GM19463 (cell line): ENCODE measurements around the gene PPP1R11.
"Not testable (repeated sequence)": the region's sequence is repeated elsewhere in the genome, so short reads cannot be mapped to it uniquely, and the experiment has no call there.

Experiments used
- ATAC-seq: cut with Tn5 transposase; IDR thresholded peaks from one replicate; pipeline ENCODE4 v1.9.1; 2021; ENCODE audit warnings: mild to moderate bottlenecking, moderate library complexity; ENCODE audit not compliant: unreplicated experiment

The PPP1R11 gene

DNA sequence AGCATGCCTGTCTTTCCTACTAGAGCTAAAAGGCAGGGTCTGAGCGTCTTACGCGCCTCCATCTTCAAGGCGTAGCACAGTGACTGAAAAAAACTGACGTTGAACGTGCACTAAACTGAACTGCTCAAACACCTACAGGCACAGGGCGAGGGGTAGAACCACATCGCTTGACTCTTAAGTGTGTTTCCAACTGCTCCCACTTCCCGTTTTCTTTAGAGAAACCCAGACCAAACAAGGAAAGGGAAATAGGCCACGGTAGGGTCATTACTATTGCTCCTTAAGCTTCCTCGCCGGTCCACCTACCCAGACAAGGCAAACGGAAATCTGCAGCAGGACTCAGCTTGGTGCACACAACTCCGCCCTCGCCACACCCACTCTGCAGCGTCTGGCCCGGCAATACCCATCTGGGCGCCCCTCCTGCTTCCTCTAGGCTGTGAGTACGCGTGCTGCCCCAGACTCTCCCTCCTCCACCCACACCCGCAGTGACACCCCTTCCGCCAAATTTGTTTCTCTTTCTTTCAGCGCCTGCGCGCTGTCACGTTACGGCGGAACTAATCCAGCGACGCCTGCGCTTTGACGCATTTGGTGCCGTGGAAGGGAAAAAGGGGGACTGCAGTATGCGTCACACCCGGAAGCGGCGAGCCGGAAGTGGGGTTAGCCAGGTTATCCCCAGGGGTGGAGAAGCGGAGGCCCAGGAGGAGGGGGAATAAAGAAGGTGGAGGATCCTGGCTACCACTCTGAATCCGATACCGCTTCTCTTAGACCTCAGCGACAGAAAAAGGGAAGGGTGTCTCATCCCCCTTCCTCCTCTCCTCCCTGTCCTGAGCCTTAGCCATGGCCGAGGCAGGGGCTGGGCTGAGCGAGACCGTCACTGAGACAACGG is at the start of gene PPP1R11:
TSS of gene PPP1R11 (plus strand) at position 622 of the 883 bp plus-strand sequence. CDS start at position 835, 213 bp downstream.
- ATAC-seq, result peak; percentile 97

- ATAC-seq, result no peak
Measured at GRCh38 chr6:30019819-30020218, 47.2 kb upstream of the PPP1R11 start.

- no peak for ATAC-seq
Measured at GRCh38 chr6:30020626-30021025, 46.4 kb upstream of the PPP1R11 start.

DNA sequence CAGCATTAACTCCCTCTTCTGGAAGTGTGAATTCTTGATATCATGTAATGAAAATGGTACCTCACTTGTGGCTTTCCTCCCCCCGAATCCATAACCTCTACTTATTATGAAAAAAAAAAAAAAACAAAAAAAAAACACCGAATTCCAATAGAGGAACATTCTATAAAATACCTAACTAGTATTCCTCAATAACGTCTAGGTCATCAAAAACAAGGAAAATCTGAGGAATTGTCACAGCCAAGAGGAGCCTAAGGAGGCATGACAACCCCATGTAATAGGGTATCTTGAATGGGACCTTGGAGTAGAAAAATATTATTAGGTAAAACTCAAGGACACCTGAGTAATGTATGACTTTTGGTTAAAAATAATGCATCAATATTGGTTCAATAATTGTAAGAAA is 44.8 kb upstream of the PPP1R11 start:
- no peak for ATAC-seq

DNA sequence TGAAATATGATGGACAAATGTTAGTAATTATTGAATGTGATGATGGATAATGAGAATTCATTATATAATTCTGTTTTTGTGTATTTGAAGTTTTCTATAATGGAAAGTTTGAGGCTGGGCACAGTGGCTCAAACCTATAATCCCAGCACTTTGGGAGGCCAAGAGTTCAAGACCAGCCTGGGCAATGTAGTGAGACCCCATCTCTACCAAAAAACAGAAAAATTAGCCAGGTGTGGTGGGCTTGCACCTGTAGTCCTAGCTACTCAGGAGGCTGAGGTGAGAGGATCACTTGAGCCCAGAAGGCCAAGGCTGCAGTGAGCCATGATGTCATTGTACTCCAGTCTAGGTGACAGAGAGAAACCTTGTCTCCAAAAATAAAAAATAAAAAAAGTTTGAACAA is 44.3 kb upstream of the PPP1R11 start:
- not testable (repeated sequence) for ATAC-seq

GRCh38 chr6:30025186-30025585 is 41.8 kb upstream of the PPP1R11 start:
- no peak for ATAC-seq

DNA sequence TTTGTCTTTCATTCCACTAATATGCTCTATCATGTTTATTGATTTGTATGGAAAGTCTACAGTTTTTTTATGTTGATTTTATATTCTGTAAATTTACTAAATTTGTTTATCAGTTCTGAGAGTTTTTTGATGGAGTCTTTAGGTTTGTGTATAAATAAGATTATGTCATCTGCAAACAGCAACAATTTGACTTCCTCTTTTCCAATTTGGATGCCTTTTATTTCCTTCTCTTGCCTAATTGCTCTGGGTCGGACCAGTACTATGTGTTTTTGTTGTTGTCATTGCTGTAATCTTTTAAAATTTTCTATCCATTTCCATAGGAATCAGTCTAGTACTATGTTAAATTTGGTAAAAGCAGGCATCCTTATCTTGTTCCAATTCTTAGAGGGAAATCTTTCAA is 37.4 kb upstream of the PPP1R11 start:
- no peak for ATAC-seq

GRCh38 chr6:30031381-30031780 is 35.6 kb upstream of the PPP1R11 start:
- ATAC-seq, result no peak

GRCh38 chr6:30033440-30033839 is 33.6 kb upstream of the PPP1R11 start:
- not testable (repeated sequence) for ATAC-seq

- no peak for ATAC-seq
Measured at GRCh38 chr6:30035784-30036183, 31.2 kb upstream of the PPP1R11 start.

DNA sequence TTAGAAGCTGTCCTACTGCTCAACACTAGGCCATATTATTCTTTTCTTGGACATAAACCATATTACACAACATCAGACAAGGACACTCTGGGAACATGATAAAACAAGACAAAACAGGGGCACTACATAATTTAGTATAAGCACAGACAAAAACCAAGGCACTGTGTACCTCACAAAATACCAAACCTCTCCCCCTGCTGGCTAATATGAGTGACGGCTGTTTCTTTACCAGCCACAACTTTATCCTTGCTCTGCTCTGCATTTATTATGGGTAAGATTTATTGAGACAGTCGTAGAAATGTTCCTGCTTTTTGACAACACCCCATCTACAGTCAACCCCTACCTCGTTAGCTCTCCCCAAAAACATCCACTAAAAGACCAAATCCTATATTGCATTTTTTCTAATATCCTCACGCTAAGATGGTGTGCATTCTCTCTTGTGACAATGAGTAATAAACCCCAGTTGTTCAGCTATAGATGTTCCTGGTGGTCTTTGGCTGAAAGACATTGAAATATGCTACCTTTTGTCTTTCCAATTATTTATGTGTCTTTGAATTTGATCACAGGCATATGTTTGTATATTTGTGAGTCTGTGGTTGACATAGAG is 29.7 kb upstream of the PPP1R11 start:
- no peak for ATAC-seq

- ATAC-seq, result no peak
Measured at GRCh38 chr6:30041221-30041620, 25.8 kb upstream of the PPP1R11 start.

DNA sequence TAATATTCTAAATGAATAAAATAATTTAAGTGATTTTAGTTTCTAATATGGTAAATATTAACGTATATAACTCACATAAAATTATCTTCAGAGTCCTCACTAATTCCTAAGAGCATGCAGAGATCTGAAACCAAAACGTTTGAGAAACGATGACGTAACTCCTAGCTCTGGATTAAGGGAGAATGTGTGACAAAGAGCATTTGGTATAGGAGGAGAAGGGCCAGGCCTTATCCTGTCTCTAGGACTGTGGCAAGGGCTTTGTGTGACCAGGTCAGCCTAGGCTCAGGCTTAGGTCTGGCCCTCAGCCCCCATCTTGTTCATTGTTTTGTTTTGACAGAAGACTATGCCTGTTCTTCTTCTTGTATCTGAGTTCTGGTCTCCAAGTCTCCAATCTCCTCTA is 25.2 kb upstream of the PPP1R11 start:
- ATAC-seq, result no peak

DNA sequence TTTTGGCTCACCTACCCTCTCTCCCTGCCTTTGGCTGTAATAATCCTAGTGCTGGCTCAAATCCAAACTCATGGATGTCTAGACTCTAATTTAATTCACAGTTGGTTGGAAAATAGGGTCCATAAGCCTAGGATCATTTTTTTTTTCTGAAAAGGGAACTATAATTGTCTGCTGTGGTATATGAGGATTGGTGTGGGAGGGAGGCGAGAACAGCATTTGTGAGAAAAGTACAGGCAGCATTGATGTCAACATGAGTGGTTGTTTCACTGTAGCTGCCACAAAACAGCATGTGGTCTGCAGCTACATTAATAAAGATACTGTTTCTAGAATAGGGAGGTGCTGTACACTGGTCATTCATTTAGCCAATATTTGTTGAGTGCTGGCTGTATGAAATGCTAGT is 24.5 kb upstream of the PPP1R11 start:
- ATAC-seq, result no peak

DNA sequence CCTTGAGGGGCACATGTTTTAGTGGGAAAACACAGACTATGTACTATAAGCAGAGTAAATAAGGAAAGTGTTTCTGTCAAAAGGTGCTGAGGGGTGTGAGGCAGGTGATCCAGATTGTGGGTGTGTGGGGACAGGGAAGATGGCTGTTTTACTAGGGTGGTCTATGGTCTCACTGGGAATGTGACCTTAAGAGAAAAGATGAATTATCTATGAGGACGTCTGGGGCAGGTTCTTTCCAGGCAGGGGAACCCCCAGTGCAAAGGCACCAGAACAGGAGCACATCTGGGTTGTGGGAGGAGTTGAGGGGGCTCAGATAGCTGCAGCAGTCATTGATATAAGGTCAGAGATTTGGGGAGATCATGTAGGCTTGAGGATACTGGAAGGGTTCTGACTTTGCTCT is 24.1 kb upstream of the PPP1R11 start:
- peak; percentile 60 for ATAC-seq

DNA sequence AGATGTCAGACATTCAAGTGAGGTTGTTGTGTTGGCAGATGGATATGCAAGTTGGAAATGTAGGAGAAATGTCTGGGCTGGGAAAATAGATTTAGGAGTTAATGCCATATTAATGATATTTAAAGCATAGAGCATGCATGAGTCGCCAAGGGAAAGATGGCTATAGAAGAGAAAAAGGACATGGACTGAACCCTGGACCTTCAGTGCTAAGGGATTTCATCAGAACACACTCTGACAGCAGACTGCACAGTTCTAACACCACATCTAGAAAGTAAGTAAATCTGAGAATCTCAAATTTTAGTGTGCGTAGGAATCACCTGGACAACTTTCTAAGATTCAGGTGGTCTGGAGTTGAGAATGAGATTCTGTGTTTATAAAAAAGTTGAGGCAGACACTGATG is 23.3 kb upstream of the PPP1R11 start:
- no peak for ATAC-seq

- no peak for ATAC-seq
Measured at GRCh38 chr6:30044630-30045029, 22.4 kb upstream of the PPP1R11 start.

DNA sequence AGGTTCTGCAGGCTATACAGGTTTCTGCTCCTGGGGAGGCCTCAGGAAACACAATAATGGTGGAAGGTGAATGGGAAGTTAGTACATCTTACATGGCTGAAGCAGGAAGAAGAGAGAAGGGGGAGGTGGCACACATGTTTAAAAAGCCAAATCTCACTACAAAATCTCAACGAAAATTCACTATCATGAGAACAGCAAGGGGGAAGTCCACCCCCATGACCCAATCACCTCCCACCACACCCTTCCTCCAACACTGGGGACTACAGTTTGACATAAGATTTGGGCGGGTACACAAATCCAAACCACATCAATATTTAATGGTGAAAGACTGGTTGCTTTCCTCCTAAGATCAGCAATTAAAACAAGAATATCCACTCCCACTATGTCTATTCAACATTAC is 19.8 kb upstream of the PPP1R11 start:
- ATAC-seq, result no peak

DNA sequence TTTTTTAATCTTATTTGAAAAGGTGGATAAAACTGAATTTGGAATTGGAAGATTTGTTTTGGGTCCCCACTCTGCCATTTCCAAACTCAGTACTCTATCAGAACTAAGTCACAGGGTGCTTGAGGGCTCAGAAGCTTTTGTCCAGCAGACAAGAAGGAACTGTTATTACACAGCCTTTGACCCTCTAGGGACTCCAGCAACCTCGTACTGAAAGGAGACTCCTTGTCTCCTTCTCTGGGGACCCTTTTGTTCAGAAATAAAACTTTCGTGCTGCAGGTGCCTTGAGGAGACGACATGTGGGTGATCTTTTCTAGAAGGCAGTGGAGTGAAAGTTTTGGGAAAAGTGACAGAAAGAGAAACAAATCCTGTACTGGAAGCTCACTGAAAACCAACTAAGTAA is 13.3 kb upstream of the PPP1R11 start:
- no peak for ATAC-seq

DNA sequence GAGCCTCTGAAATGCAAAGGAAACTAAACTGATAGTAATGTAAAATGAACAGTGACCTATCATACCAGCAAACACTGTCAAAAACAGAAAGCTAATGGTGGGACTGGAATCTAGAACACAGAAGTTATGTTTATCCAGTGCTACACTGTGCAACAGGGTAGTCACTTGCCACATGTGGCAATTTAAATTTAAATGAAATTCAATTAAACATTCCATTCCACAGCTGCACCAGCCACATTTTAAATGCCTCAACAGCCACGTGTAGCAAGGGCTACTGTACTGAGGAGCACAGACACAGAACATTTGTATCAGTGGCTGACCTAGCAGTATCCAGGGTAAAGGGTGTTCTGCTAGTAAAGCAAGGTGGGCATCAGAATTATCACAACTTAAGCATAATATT is 11.5 kb upstream of the PPP1R11 start:
- no peak for ATAC-seq

- ATAC-seq, result peak; percentile 19
Measured at GRCh38 chr6:30060606-30061091, 6.3 kb upstream of the PPP1R11 start.
